PC-3 (cell line): ENCODE measurements around the gene RFT1.

Experiments used
- CTCF ChIP-seq: fragments of 300-600 bp; sonication (generic); conservative IDR thresholded peaks from 2 replicates; pipeline ENCODE4 v1.5.1; 2017; ENCODE audit warnings: antibody characterized with exemption, low read depth, mild to moderate bottlenecking, low read length
- EZH2 ChIP-seq: fragments of 300-600 bp; sonication (generic); IDR thresholded peaks from one replicate; pipeline ENCODE4 v1.6.1; 2017; ENCODE audit warnings: antibody characterized with exemption, mild to moderate bottlenecking, low read length; ENCODE audit not compliant: unreplicated experiment
- EZH2phosphoT487 ChIP-seq: fragments of 300-600 bp; sonication (generic); IDR thresholded peaks from 2 replicates; pipeline ENCODE4 v1.6.1; 2018; ENCODE audit warnings: mild to moderate bottlenecking, antibody characterized with exemption, low read length, borderline replicate concordance

GRCh38 chr3:53097887-53098286, 32.3 kb downstream of the RFT1 start:
- TF ChIP-seq CTCF (no peak), EZH2 (no peak), EZH2phosphoT487 (no peak)
